NCI-H82 (cell line): ENCODE measurements around the gene SLC5A2.
"Not testable (repeated sequence)": the region's sequence is repeated elsewhere in the genome, so short reads cannot be mapped to it uniquely, and the experiment has no call there.

Experiments used
- DNase-seq: peaks from one replicate; lab custom pipeline; 2025; lab: John Stamatoyannopoulos, UW

Gene SLC5A2

GRCh38 chr16:31475946-31476302 lies 7.0 kb upstream of the SLC5A2 start:
- DNase-seq: no peak

GRCh38 chr16:31476303-31477219 lies 6.4 kb upstream of the SLC5A2 start:
- no peak for DNase-seq

- DNase-seq: no peak
Measured at GRCh38 chr16:31477220-31478216, 5.4 kb upstream of the SLC5A2 start.

GRCh38 chr16:31478956-31479355 lies 4.0 kb upstream of the SLC5A2 start:
- DNase-seq: no peak

GRCh38 chr16:31479751-31480150 lies 3.2 kb upstream of the SLC5A2 start:
- no peak for DNase-seq

GRCh38 chr16:31480851-31481536 lies 1.9 kb upstream of the SLC5A2 start:
- no peak for DNase-seq

GRCh38 chr16:31484048-31484447 lies 1.1 kb downstream of the SLC5A2 start:
- DNase-seq: not testable (repeated sequence)

GRCh38 chr16:31484491-31485171 lies 1.7 kb downstream of the SLC5A2 start:
- no peak for DNase-seq

GRCh38 chr16:31485571-31485970 lies 2.6 kb downstream of the SLC5A2 start:
- DNase-seq: no peak

GRCh38 chr16:31486045-31486444 lies 3.1 kb downstream of the SLC5A2 start:
- no peak for DNase-seq

GRCh38 chr16:31487071-31487719 lies 4.3 kb downstream of the SLC5A2 start:
- no peak for DNase-seq

GRCh38 chr16:31487720-31488467 lies 5.0 kb downstream of the SLC5A2 start:
- peak; percentile 69 for DNase-seq

- no peak for DNase-seq
Measured at GRCh38 chr16:31488468-31489297, 5.8 kb downstream of the SLC5A2 start.

GRCh38 chr16:31489298-31489564 lies 6.3 kb downstream of the SLC5A2 start:
- no peak for DNase-seq

- no peak for DNase-seq
Measured at GRCh38 chr16:31489616-31490584, 7.0 kb downstream of the SLC5A2 start.

GRCh38 chr16:31491778-31492418 lies 9.0 kb downstream of the SLC5A2 start:
- no peak for DNase-seq

- DNase-seq: no peak
Measured at GRCh38 chr16:31493506-31494125, 10.7 kb downstream of the SLC5A2 start.
